HFFc6 (cell line): ENCODE measurements around the gene KIRREL3. TPM values are rescaled to one million over a fixed set of nuclear protein-coding genes. Genes with fewer than 3 reads are reported as not detected.

Experiments
- DNase-seq: peaks from one replicate; pipeline ENCODE4 v3.0.0-alpha.2; 2018
- H3K27ac Mint-ChIP-seq: 2 replicates; pipeline ENCODE4 v1.8.0; 2020; ENCODE audit warnings: mild to moderate bottlenecking, mixed read lengths
- H3K27me3 Mint-ChIP-seq: 2 replicates; pipeline ENCODE4 v1.8.0; 2021; ENCODE audit warnings: mild to moderate bottlenecking, moderate library complexity, mixed read lengths; ENCODE audit not compliant: insufficient read depth
- H3K36me3 Mint-ChIP-seq: 2 replicates; pipeline ENCODE4 v1.8.0; 2021; ENCODE audit warnings: low read depth, mixed read lengths
- H3K4me1 Mint-ChIP-seq: 2 replicates; pipeline ENCODE4 v1.8.0; 2020; ENCODE audit warnings: low read depth, mixed read lengths
- H3K4me3 Mint-ChIP-seq: 2 replicates; pipeline ENCODE4 v1.8.0; 2020; ENCODE audit warnings: mild to moderate bottlenecking, moderate library complexity, mixed read lengths
- H3K9me3 Mint-ChIP-seq: 2 replicates; pipeline ENCODE4 v1.8.0; 2020; ENCODE audit warnings: mild to moderate bottlenecking, mixed read lengths
- total RNA-seq, 6 experiments: library from RNA; stranded (reverse); fragmentation: NEBNext Ultra II Directional; extraction: Animal tissue kit (Norgen Biotek cat#: 25700); gene quantifications; 2 replicates in 1 of 6; 3 replicates in 5 of 6; pipeline ENCODE4 v1.2.3, GENCODE V29; 2021
- TF ChIP-seq, protein P1 (sequence below): fragments of 200-600 bp; sonication (generic); IDR thresholded peaks from 2 replicates; pipeline ENCODE4 v1.5.0; 2021; ENCODE audit warnings: antibody characterized with exemption, mild to moderate bottlenecking

KIRREL3 gene
- total RNA-seq, 6 experiments from 2014 or later: 22.2 to 38.2 (median 33.2) TPM

DNA sequence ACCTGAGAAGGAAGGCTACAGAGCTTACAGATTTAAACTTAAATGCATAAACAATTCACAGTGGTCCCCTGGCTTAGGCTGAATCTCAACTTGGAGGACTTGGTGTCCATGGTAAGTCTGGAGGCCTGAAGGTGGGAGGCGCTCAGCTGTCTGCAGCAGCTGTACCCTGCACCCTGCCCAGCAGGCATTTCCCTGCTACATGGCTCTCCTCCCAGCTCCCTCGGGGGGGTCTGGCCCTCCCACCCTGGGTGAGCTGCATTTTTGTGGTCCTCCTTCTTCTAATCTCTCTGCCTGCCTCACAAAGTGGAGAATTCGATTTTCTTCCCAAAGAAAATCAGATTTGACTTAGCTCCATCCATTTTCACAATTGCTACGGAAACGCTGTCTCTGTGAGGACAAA lies 273.2 kb downstream of the KIRREL3 start:
- Mint-ChIP-seq H3K27ac (no peak overlapping the region), H3K27me3 (peaks cover 5% of the 10 kb centered on the region), H3K36me3 (peaks cover 5% of the 10 kb centered on the region; the same call in 1 of the 2 replicates), H3K9me3 (no peaks in the 10 kb centered on the region), H3K4me1 (peaks cover 44% of the 10 kb centered on the region), H3K4me3 (no peak overlapping the region)
- TF ChIP-seq, protein P1, sequence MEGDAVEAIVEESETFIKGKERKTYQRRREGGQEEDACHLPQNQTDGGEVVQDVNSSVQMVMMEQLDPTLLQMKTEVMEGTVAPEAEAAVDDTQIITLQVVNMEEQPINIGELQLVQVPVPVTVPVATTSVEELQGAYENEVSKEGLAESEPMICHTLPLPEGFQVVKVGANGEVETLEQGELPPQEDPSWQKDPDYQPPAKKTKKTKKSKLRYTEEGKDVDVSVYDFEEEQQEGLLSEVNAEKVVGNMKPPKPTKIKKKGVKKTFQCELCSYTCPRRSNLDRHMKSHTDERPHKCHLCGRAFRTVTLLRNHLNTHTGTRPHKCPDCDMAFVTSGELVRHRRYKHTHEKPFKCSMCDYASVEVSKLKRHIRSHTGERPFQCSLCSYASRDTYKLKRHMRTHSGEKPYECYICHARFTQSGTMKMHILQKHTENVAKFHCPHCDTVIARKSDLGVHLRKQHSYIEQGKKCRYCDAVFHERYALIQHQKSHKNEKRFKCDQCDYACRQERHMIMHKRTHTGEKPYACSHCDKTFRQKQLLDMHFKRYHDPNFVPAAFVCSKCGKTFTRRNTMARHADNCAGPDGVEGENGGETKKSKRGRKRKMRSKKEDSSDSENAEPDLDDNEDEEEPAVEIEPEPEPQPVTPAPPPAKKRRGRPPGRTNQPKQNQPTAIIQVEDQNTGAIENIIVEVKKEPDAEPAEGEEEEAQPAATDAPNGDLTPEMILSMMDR: no peak
- DNase-seq: no peak

DNA sequence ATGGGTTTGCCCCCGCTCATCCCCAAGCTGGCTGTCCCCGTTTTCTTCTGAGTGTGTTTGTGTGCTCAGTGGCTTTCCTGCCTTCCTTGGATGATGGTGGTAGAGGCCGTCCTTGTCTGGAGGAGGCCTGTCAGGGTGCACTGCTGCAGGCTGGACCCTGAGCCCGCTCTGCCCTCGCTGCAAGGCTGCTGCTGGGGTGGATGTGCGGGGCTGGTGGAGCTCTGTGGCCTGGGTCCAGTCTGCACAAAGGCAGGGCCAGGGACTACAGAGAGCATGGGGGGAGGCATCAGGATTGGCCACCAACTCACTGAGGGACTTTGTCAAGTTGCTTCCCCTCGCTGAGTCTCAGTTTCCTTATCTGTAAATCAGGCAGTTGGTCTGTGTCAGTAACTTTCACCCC lies 275.0 kb downstream of the KIRREL3 start:
- Mint-ChIP-seq H3K4me3 (no peak overlapping the region), H3K27me3 (peaks cover 9% of the 10 kb centered on the region), H3K27ac (no peak overlapping the region), H3K36me3 (peaks cover 10% of the 10 kb centered on the region), H3K4me1 (peaks cover 53% of the 10 kb centered on the region), H3K9me3 (no peaks in the 10 kb centered on the region)
- TF ChIP-seq, protein P1: no peak
- no peak for DNase-seq

DNA sequence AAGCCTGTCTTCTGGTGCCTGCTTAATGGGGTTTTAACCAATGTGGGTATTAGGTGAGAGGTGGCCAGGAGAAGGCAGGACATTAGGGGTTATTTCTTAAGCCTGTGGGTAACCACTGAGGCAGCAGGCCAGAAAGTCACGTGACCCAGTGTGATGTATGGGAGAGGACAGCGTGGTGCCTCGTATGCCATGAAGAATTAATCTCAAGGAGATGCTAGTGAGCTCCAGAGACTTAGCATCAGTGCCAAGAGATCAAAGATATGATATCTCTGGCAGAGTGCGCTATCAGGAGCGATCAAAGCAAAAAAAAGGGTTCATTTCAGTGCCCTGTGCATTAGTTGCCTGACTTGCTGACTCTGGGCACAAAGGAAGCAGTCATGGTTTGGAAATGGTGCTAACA lies 275.5 kb downstream of the KIRREL3 start:
- Mint-ChIP-seq H3K9me3 (no peaks in the 10 kb centered on the region), H3K27ac (no peak overlapping the region), H3K4me3 (no peak overlapping the region), H3K27me3 (peaks cover 9% of the 10 kb centered on the region), H3K36me3 (peaks cover 7% of the 10 kb centered on the region), H3K4me1 (peaks cover 58% of the 10 kb centered on the region)
- DNase-seq: no peak
- TF ChIP-seq, protein P1: no peak

DNA sequence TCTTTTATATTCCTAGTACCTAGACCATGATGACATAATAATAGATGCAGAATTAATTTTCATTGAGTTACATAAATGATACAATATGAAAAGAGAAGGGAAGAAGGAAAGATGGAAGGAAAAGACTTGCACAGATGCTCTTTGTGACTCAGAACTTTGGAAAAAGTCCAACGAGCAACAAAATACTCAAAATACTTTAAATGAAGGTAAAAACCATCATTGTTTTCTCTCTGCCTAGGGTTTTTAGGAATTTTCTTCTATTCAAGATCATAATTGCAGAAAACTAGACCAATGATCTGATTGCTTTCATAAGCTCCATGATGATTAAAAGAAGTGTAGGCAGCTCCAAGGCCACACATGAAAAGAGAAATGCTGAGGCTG lies 276.9 kb downstream of the KIRREL3 start:
- Mint-ChIP-seq H3K9me3 (no peaks in the 10 kb centered on the region), H3K4me3 (no peak overlapping the region), H3K27me3 (peaks cover 9% of the 10 kb centered on the region), H3K36me3 (peaks cover 7% of the 10 kb centered on the region; the same call in 1 of the 2 replicates), H3K27ac (no peak overlapping the region; the same call in 1 of the 2 replicates), H3K4me1 (peaks cover 72% of the 10 kb centered on the region)
- TF ChIP-seq, protein P1: no peak
- no peak for DNase-seq

DNA sequence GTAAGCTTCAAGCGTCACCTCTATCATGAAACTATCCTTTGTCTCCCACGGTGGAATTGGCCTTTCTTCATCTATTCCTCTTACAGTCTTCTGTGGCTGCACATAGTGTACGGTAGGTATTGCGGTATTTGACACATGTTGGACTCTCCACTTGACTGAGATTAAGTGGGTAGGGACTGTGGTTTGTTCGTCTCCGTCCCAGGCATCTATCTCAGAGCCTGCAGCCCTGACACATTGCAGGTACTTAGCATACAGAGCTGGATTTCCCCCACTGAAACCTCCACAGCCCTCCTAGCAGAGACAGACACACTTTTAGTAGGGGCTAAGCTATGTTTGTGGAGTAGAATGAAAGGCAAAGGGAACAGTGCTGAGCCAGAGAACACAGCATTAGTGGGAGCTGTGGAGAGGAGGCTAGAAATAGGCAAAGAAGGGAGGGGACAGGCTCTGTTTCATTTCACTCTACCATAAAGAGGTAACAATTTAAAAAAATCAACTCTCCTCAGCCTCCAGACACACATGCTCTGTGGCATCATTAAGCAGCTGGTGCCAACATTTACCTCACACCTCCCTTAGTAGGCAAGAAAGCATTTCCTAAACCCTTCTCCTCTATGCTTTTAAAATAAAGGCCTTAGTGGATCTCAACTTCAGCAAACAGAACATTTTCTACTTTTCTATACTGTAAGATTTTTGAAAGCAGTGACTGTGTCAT lies 277.5 kb downstream of the KIRREL3 start:
- peaks cover 9% of the 10 kb centered on the region for H3K27me3 Mint-ChIP-seq
- H3K9me3 Mint-ChIP-seq: no peaks in the 10 kb centered on the region
- no peak overlapping the region for H3K4me3 Mint-ChIP-seq
- TF ChIP-seq, protein P1: no peak
- no peak overlapping the region; the same call in 1 of the 2 replicates for H3K27ac Mint-ChIP-seq
- peaks cover 7% of the 10 kb centered on the region; the same call in 1 of the 2 replicates for H3K36me3 Mint-ChIP-seq
- peaks cover 77% of the 10 kb centered on the region for H3K4me1 Mint-ChIP-seq
- no peak for DNase-seq
